ENCODE data around the gene GPHA2.

Gene GPHA2

DNA sequence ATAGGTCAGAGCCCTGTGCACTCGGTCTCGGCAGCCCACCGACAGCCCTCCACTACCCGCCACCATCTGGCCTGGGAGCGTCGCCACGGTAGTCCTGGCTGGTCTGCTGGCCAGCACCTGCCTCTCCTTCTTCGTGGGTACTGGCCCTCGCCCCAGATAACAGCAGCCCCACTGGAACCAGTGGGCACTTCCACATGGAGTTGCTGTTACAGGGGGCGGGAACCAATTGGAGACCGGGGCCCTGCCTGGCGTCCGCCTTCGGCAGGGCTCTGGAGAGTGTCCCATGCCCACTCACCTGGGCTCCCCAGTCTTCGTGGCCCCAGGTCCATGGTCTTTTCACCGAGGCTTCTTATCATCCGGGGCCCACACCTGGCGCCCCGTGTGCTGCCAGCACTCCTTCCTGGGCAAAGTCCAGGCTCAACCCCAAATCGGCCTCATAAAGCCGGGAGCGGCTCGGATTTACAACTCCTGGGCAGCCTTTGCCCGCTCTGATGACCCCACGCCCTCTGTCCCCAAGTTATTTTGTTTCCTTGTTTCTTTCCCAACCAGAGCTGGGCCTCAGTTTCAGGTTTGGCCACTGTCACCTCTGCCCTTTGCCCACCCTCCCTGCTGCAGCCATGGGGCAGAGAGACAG is 44.4 kb downstream of the GPHA2 start:
- DNase-seq (ENCODE audit: low read depth, low spot score) = no peak

GRCh38 chr11:64890522-64890939 is 45.2 kb downstream of the GPHA2 start:
- no peak for DNase-seq (ENCODE audit: low read depth, low spot score)

DNA sequence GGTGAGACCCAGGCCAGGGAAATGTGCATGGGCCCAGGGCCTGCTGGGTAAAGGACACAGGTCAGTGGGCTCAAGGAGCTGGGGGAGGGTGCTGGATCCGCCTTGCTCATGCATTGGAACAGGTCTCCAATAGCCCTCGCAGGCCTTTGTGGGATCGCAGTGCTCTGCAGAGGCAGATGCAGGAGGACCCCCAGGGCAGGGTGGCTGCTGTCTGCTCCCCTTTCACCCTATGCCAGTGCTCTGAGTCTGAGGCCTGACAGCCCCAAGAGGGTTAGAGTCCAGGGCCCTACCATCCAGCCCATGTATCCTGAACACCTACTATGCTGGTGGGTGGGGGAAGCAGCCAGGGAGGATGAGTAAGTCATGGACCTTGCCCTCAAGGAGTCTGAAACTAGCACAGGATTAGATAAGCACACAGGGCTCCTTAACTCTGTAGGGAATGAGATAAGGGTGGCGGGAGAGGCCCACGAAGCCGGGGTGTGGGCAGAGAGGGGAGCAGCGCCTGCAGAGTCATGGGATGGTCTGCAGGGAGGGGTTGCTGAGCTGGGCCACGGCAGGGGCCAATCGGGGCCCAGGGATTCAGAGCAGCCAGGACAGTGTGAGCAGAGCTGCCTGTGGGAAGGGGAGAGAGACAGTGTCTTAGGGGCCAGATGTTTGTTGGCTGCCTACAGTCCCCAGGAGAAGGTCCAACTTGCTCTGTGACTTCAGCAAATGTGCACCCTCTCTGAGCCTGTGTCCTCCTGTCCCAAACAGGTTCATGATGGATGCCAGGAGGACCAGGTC is 46.8 kb downstream of the GPHA2 start:
- no peak for DNase-seq (ENCODE audit: low read depth, low spot score)

- no peak for DNase-seq (ENCODE audit: low read depth, low spot score)
Observed at GRCh38 chr11:64888406-64888728, 47.3 kb downstream of the GPHA2 start.

- DNase-seq (ENCODE audit: low read depth, low spot score) = no peak
Observed at GRCh38 chr11:64887757-64888405, 47.8 kb downstream of the GPHA2 start.

GRCh38 chr11:64887234-64887756 is 48.4 kb downstream of the GPHA2 start:
- DNase-seq (ENCODE audit: low read depth, low spot score) = no peak

DNA sequence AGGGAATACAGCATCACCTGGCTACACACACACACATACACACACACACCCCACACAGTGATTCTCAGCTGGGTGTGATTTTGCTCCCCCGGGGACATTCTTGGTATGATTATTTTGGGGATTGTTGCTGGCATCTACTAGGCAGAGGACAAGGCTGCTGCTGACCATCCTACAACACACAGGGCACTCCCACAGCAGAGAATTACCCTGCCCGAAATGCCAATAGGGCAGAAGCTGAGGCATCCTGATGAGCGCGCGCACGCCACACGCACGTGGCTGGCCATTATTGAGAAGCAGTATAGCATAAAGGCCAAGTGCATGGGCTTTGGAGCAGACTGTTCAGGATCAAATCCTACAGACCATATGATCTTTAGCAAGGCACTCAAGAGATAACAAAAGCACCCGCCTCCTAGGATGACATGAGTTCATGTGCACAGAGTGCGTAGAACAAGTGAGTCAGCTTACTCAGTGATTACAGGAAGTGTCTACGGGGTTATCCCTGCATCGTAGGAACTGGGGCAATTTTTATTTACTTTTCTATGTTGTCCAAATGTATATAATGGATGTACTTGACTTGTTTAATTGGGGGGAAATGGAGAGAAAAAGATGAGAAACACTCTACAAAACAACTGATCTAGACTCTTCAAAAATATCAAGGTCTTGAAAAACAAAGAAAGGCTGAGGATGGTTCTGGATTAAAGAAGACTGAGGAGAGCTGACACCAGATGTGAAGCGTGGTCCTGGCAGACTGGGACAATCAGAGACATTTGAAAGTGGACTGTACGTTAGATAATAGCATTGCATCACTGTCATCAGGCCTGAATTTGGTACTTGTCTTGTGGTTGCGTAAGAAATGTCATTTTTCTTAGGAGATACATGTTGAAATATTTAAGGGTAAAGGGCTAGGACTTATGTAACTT is 50.1 kb downstream of the GPHA2 start:
- DNase-seq (ENCODE audit: low read depth, low spot score) = no peak

Data from iPS DF 19.7 (cell line).